ENCODE results near the gene LRRC9.
"Not testable (repeated sequence)": the region's sequence is repeated elsewhere in the genome, so short reads cannot be mapped to it uniquely, and the experiment has no call there.

Gene LRRC9

DNA sequence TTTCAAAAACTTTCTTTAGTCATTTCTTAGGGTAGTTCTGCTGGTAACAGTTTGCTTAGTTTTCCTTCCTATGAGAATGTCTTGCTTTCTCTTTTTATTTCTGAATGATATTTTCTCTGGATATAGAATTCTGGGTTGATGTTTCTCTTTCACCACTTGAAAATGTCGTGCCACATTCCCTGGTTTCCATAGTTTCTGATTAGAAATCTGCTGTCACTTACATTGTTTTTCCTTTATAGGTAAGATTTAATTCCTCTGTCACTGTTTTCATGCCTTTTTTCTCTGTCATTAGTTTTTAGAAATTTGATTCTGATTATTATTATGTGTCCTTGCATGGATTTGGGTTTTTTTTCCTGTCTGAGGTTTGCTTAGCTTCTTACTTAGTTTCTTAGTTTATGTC is 94.5 kb downstream of the LRRC9 start:
- H3K4me3 ChIP-seq = no peak overlapping the region
- DNase-seq (ENCODE audit: low spot score) = no peak
- no peak overlapping the region for H3K27ac ChIP-seq
- TF ChIP-seq CTCF (IDR thresholded peaks at IDR 0.05) = no peak

DNA sequence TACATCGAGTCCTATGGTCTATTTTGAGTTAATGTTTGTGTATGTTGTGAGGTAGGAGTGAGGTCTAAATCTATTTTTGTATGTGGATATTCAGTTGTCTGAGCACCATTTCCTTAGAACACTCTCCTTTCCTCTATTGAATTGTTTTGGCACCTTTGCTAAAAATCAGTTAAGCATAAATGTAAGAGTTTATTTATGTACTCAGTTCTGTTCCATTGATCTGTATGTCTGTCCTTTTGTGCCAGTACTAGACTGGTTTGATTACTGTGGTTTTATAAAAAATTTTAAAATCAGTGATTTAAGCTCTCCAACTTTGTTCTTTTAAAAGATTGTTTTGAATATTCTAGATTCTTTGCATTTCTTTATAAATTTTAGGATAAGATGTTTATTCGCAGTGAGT is 101.7 kb downstream of the LRRC9 start:
- H3K4me3 ChIP-seq = no peak overlapping the region
- no peak for DNase-seq (ENCODE audit: low spot score)
- H3K27ac ChIP-seq = no peak overlapping the region
- no peak for TF ChIP-seq CTCF (IDR thresholded peaks at IDR 0.05)

- H3K4me3 ChIP-seq = no peak overlapping the region
- DNase-seq (ENCODE audit: low spot score) = no peak
- H3K27ac ChIP-seq = no peak overlapping the region
- no peak for TF ChIP-seq CTCF (IDR thresholded peaks at IDR 0.05)
These were observed 105.6 kb downstream of the LRRC9 start for GRCh38 chr14:60025571-60025970.

- no peak overlapping the region for H3K4me3 ChIP-seq
- no peak for TF ChIP-seq CTCF (IDR thresholded peaks at IDR 0.05)
- no peak for DNase-seq (ENCODE audit: low spot score)
- no peak overlapping the region for H3K27ac ChIP-seq
These were observed 115.2 kb downstream of the LRRC9 start for GRCh38 chr14:60035177-60035576.

DNA sequence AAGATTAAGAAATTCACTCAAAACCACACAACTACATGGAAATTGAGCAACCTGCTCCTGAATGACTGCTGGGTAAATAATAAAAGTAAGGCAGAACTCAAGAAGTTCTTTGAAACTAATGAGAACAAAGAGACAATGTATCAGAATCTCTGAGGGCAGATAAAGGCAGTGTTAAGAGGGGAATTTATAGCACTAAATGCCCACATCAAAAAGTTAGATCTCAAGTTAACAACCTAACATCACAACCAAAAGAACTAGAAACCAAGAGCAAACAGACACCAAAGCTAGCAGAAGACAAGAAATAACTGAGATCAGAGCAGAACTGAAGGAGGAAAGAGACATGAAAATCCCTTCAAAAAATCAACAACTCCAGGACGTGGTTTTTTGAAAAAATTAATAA is 128.0 kb downstream of the LRRC9 start:
- H3K27ac ChIP-seq; DNase-seq (ENCODE audit: low spot score); H3K4me3 ChIP-seq: not testable (repeated sequence)

GRCh38 chr14:60051721-60052221 is 131.8 kb downstream of the LRRC9 start:
- Histone ChIP-seq H3K4me3 (no peak overlapping the region), H3K27ac (no peak overlapping the region)
- no peak for TF ChIP-seq CTCF (IDR thresholded peaks at IDR 0.05)
- no peak for DNase-seq (ENCODE audit: low spot score)

DNA sequence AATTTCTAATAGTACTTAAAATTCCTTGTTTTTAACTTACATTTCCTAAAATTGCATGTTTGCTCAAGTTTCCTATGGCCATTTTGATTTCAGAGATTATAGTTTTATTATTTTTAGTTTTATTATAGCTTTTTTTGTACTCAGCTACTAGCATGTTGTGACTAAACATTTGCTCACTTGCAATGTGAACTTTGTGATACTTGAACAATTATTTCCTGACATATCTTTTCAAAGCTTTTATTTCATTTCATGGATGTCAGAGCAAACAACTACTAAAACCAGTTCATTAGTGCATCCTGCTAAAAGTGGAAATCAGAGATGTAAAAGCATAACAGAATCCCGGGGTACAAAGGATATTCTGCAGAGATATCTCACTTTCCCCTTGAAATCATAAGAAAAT is 138.1 kb downstream of the LRRC9 start:
- no peak for DNase-seq (ENCODE audit: low spot score)
- Histone ChIP-seq H3K4me3 (no peak overlapping the region), H3K27ac (no peak overlapping the region)
- TF ChIP-seq CTCF (IDR thresholded peaks at IDR 0.05) = no peak

GRCh38 chr14:60061371-60061770 is 141.4 kb downstream of the LRRC9 start:
- H3K4me3 ChIP-seq = no peak overlapping the region
- no peak for TF ChIP-seq CTCF (IDR thresholded peaks at IDR 0.05)
- no peak overlapping the region for H3K27ac ChIP-seq
- no peak for DNase-seq (ENCODE audit: low spot score)
